Stimulated activated CD4-positive, alpha-beta T cell treated with anti-CD3 and anti-CD28 coated beads, Interleukin-15, amount 100 ng/mL, for 24 hours (primary cell): Measurements from ENCODE around the gene CCDC12.
"Not testable (repeated sequence)": the region's sequence is repeated elsewhere in the genome, so short reads cannot be mapped to it uniquely, and the experiment has no call there.

Experiments used
- DNase-seq: peaks from one replicate; pipeline ENCODE4 v3.0.0-alpha.2; 2020

The CCDC12 gene

GRCh38 chr3:46921041-46921440 is 55.5 kb downstream of the CCDC12 start:
- no peak for DNase-seq

- no peak for DNase-seq
Measured at GRCh38 chr3:46918634-46919033, 57.9 kb downstream of the CCDC12 start.

GRCh38 chr3:46918202-46918601 is 58.3 kb downstream of the CCDC12 start:
- DNase-seq, result no peak

- DNase-seq, result no peak
Measured at GRCh38 chr3:46917257-46917656, 59.3 kb downstream of the CCDC12 start.

GRCh38 chr3:46916799-46917198 is 59.7 kb downstream of the CCDC12 start:
- no peak for DNase-seq

GRCh38 chr3:46916278-46916677 is 60.3 kb downstream of the CCDC12 start:
- no peak for DNase-seq

- no peak for DNase-seq
Measured at GRCh38 chr3:46915297-46915822, 61.2 kb downstream of the CCDC12 start.

GRCh38 chr3:46914849-46915248 is 61.7 kb downstream of the CCDC12 start:
- DNase-seq, result no peak

- DNase-seq, result no peak
Measured at GRCh38 chr3:46913644-46914043, 62.9 kb downstream of the CCDC12 start.

GRCh38 chr3:46912986-46913385 is 63.6 kb downstream of the CCDC12 start:
- DNase-seq, result no peak

GRCh38 chr3:46910914-46911313 is 65.6 kb downstream of the CCDC12 start:
- not testable (repeated sequence) for DNase-seq

GRCh38 chr3:46910166-46910760 is 66.3 kb downstream of the CCDC12 start:
- DNase-seq, result no peak

- peak; percentile 89 for DNase-seq
Measured at GRCh38 chr3:46909535-46910161, 66.9 kb downstream of the CCDC12 start.

- no peak for DNase-seq
Measured at GRCh38 chr3:46908986-46909534, 67.5 kb downstream of the CCDC12 start.

- no peak for DNase-seq
Measured at GRCh38 chr3:46908294-46908985, 68.1 kb downstream of the CCDC12 start.

GRCh38 chr3:46907960-46908293 is 68.6 kb downstream of the CCDC12 start:
- DNase-seq, result no peak

GRCh38 chr3:46907271-46907670 is 69.3 kb downstream of the CCDC12 start:
- DNase-seq, result no peak

- no peak for DNase-seq
Measured at GRCh38 chr3:46906471-46907058, 70.0 kb downstream of the CCDC12 start.

- DNase-seq, result no peak
Measured at GRCh38 chr3:46905661-46906451, 70.7 kb downstream of the CCDC12 start.

GRCh38 chr3:46905213-46905560 is 71.4 kb downstream of the CCDC12 start:
- no peak for DNase-seq

GRCh38 chr3:46904303-46905212 is 72.0 kb downstream of the CCDC12 start:
- DNase-seq, result no peak
